Measurements from ENCODE around the gene ZBTB1. TPM values are rescaled to one million over a fixed set of nuclear protein-coding genes. Genes with fewer than 3 reads are reported as not detected.

The ZBTB1 gene
- total and polyA plus RNA-seq, 2 donors (not counting 1 experiment from before 2014, with no cell fraction given) = 52.8 to 108 TPM

GRCh38 chr14:64550621-64551333 lies 46.2 kb downstream of the ZBTB1 start:
- intact Hi-C loops (cut with micrococcal nuclease) = no loop called here
- Histone ChIP-seq H2AFZ (ENCODE audit: insufficient read depth, low read depth, low read length, poor library complexity, severe bottlenecking) (peak overlapping the region; percentile 78), H3K27me3 (replicated peaks in 1 of 4; ENCODE audit: control extremely low read depth in 1 of 4, control insufficient read depth in 3 of 4, insufficient read depth in 4 of 4, low read length in 3 of 4) (peaks cover 0 to 21% (median 13%) of the 10 kb centered on the region in 4 experiments), H3K4me1 (ENCODE audit: control insufficient read depth in 2 of 2, insufficient read depth in 2 of 2, low read length in 2 of 2) (peaks cover 13 to 16% of the 10 kb centered on the region in 2 donors), H3K9me3 (ENCODE audit: control extremely low read depth in 1 of 3, control insufficient read depth in 2 of 3, insufficient read depth in 1 of 3, low read length in 2 of 3) (peaks cover 0 to 1% (median 0%) of the 10 kb centered on the region in 3 donors), H3K9ac (ENCODE audit: low read length) (no peak overlapping the region), H4K20me1 (ENCODE audit: control insufficient read depth, insufficient read depth, low read length, poor library complexity, severe bottlenecking) (no peaks in the 10 kb centered on the region), H3K4me2 (replicated peaks; ENCODE audit: low read depth, low read length, poor library complexity, severe bottlenecking) (peak overlapping the region; percentile 88), H3K79me2 (ENCODE audit: control insufficient read depth, insufficient read depth, low read length) (no peaks in the 10 kb centered on the region), H3K27ac (ENCODE audit: low read length in 2 of 2) (no peak overlapping the region), H3K36me3 (replicated peaks in 1 of 2; ENCODE audit: control extremely low read depth in 1 of 2, control insufficient read depth in 1 of 2, extremely low read depth in 1 of 2, insufficient read depth in 2 of 2, low read length in 1 of 2) (no peaks in the 10 kb centered on the region), H3K4me3 (ENCODE audit: control extremely low read depth in 1 of 5, extremely low read depth in 1 of 5, insufficient read depth in 1 of 5, low read depth in 2 of 5, low read length in 4 of 5) (peak overlapping the region in 1 of 5 experiments; percentile 71)
- TF ChIP-seq CTCF (IDR thresholded peaks at IDR 0.05) = no peak
- TF ChIP-seq EZH2 (IDR thresholded peaks at IDR 0.05; ENCODE audit: borderline replicate concordance, insufficient read depth, low read depth, low read length, poor library complexity, severe bottlenecking) = no peak
- DNase-seq = no peak
- Mint-ChIP-seq H3K9me3 (ENCODE audit: insufficient read depth) (no peaks in the 10 kb centered on the region), H3K4me1 (peaks cover 13% of the 10 kb centered on the region), H3K4me3 (peak overlapping the region; percentile 84), H3K27ac (no peak overlapping the region), H3K27me3 (peaks cover 35% of the 10 kb centered on the region)
- no peak for ATAC-seq (ENCODE audit: low read depth)
- ChIA-PET CTCF (interaction anchor here (0.8 to 1.9 kb wide), 2 partner anchors 11 to 86 kb away, joined by 3 to 5 read pairs; partner anchors contain the start of gene HSPA2), POLR2A (no interaction called here)
- WGBS (ENCODE audit: insufficient coverage) = no CpG with 5 or more reads among the region's 7 CpGs

- H3K4me1 Mint-ChIP-seq = peaks cover 8% of the 10 kb centered on the region
- Histone ChIP-seq H3K27ac (ENCODE audit: low read length in 2 of 2) (no peak overlapping the region), H3K27me3 (replicated peaks in 1 of 4; ENCODE audit: control extremely low read depth in 1 of 4, control insufficient read depth in 3 of 4, insufficient read depth in 4 of 4, low read length in 3 of 4) (peaks cover 0 to 10% (median 4%) of the 10 kb centered on the region in 4 experiments), H3K9ac (ENCODE audit: low read length) (no peak overlapping the region), H3K36me3 (replicated peaks in 1 of 2; ENCODE audit: control extremely low read depth in 1 of 2, control insufficient read depth in 1 of 2, extremely low read depth in 1 of 2, insufficient read depth in 2 of 2, low read length in 1 of 2) (no peaks in the 10 kb centered on the region), H3K79me2 (ENCODE audit: control insufficient read depth, insufficient read depth, low read length) (no peaks in the 10 kb centered on the region), H2AFZ (ENCODE audit: insufficient read depth, low read depth, low read length, poor library complexity, severe bottlenecking) (no peak overlapping the region), H3K4me3 (ENCODE audit: control extremely low read depth in 1 of 5, extremely low read depth in 1 of 5, insufficient read depth in 1 of 5, low read depth in 2 of 5, low read length in 4 of 5) (no peak overlapping the region), H3K9me3 (ENCODE audit: control extremely low read depth in 1 of 3, control insufficient read depth in 2 of 3, insufficient read depth in 1 of 3, low read length in 2 of 3) (no peaks in the 10 kb centered on the region), H3K4me1 (ENCODE audit: control insufficient read depth in 2 of 2, insufficient read depth in 2 of 2, low read length in 2 of 2) (peaks cover 7 to 11% of the 10 kb centered on the region in 2 donors), H4K20me1 (ENCODE audit: control insufficient read depth, insufficient read depth, low read length, poor library complexity, severe bottlenecking) (no peaks in the 10 kb centered on the region), H3K4me2 (replicated peaks; ENCODE audit: low read depth, low read length, poor library complexity, severe bottlenecking) (no peak overlapping the region)
- DNase-seq (no peak), ATAC-seq (ENCODE audit: low read depth) (no peak)
- intact Hi-C loops (cut with micrococcal nuclease) = no loop called here
- H3K4me3 Mint-ChIP-seq = no peak overlapping the region
- WGBS (ENCODE audit: insufficient coverage) = 95% methylated on average over 4 of the region's 4 CpGs
- no peaks in the 10 kb centered on the region for H3K9me3 Mint-ChIP-seq (ENCODE audit: insufficient read depth)
- CTCF ChIA-PET = no interaction called here
- TF ChIP-seq CTCF (IDR thresholded peaks at IDR 0.05) (no peak), EZH2 (IDR thresholded peaks at IDR 0.05; ENCODE audit: borderline replicate concordance, insufficient read depth, low read depth, low read length, poor library complexity, severe bottlenecking) (no peak)
- POLR2A ChIA-PET = no interaction called here
- peaks cover 22% of the 10 kb centered on the region for H3K27me3 Mint-ChIP-seq
- H3K27ac Mint-ChIP-seq = no peak overlapping the region
Observed at GRCh38 chr14:64554556-64554955, 50.0 kb downstream of the ZBTB1 start.

All from B cell (primary cell).